DMS153 treated with DMSO at 0.1 percent for 48 hours (cell line): ENCODE data around the gene ALG13.
"Not testable (repeated sequence)": the region's sequence is repeated elsewhere in the genome, so short reads cannot be mapped to it uniquely, and the experiment has no call there.

Experiments used
- DNase-seq: peaks from one replicate; lab custom pipeline; 2025; ENCODE audit not compliant: unreplicated experiment; lab: John Stamatoyannopoulos, UW

Gene ALG13

GRCh38 chrX:111756486-111756885 is 75.5 kb downstream of the ALG13 start:
- DNase-seq: no peak

- DNase-seq: no peak
Measured at GRCh38 chrX:111759686-111760085, 78.7 kb downstream of the ALG13 start.

- no peak for DNase-seq
Measured at GRCh38 chrX:111761578-111762135, 80.7 kb downstream of the ALG13 start.

GRCh38 chrX:111778591-111778990 is 97.6 kb downstream of the ALG13 start:
- no peak for DNase-seq

GRCh38 chrX:111779582-111779981 is 98.6 kb downstream of the ALG13 start:
- DNase-seq: no peak

GRCh38 chrX:111784667-111785066 is 103.7 kb downstream of the ALG13 start:
- DNase-seq: no peak

- DNase-seq: not testable (repeated sequence)
Measured at GRCh38 chrX:111790054-111790453, 109.1 kb downstream of the ALG13 start.
